HepG2 (cell line): ENCODE data around the gene ZBTB34. TPM values are rescaled to one million over a fixed set of nuclear protein-coding genes. Genes with fewer than 3 reads are reported as not detected.

Experiments
- CBX2 ChIP-seq, 2 experiments: fragments of 200-600 bp in 1 of 2; sonication (generic); formaldehyde crosslinking in 1 of 2; IDR thresholded peaks; 2 replicates each; pipeline versions ENCODE4 v1.7.0 to v1.8.1; 2018 to 2022; ENCODE audit warnings: low read depth in 2 of 2, low read length in 1 of 2, mild to moderate bottlenecking in 1 of 2, missing genetic modification reagents in 1 of 2
- ERF ChIP-seq: IDR thresholded peaks from 2 replicates; pipeline ENCODE4 v1.6.1; 2018; ENCODE audit warnings: missing biosample characterization, missing genetic modification reagents
- FOXO1 ChIP-seq: sonication (generic); formaldehyde crosslinking; IDR thresholded peaks from 2 replicates; pipeline ENCODE4 v1.4.0; 2020; ENCODE audit warnings: missing genetic modification reagents
- GATA4 ChIP-seq: sonication (generic); IDR thresholded peaks from 2 replicates; pipeline ENCODE4 v1.6.1; 2016; ENCODE audit warnings: antibody characterized with exemption, low read depth, borderline replicate concordance
- HCFC1 ChIP-seq: fragments of 150-350 bp; IDR thresholded peaks from 2 replicates; pipeline ENCODE4 v1.6.1; 2014; ENCODE audit warnings: low read depth, low read length
- IRX3 ChIP-seq: sonication (generic); formaldehyde crosslinking; IDR thresholded peaks from 2 replicates; pipeline ENCODE4 v1.8.1; 2023; ENCODE audit warnings: mild to moderate bottlenecking, low read depth, missing genetic modification reagents, borderline replicate concordance
- ISL2 ChIP-seq: sonication (generic); formaldehyde crosslinking; IDR thresholded peaks from 2 replicates; pipeline ENCODE4 v1.5.0; 2020; ENCODE audit warnings: missing genetic modification reagents
- NAIF1 ChIP-seq: sonication (generic); formaldehyde crosslinking; IDR thresholded peaks from 2 replicates; pipeline ENCODE4 v1.5.0; 2020; ENCODE audit warnings: mild to moderate bottlenecking, missing genetic modification reagents, borderline replicate concordance
- RFXAP ChIP-seq: sonication (generic); formaldehyde crosslinking; IDR thresholded peaks from 2 replicates; pipeline ENCODE4 v1.4.0; 2020; ENCODE audit warnings: missing genetic modification reagents, borderline replicate concordance
- SOX5 ChIP-seq: IDR thresholded peaks from 2 replicates; pipeline ENCODE4 v1.6.1; 2016; ENCODE audit warnings: borderline replicate concordance
- TAF1 ChIP-seq: sonication (generic); formaldehyde crosslinking; IDR thresholded peaks from 2 replicates; pipeline ENCODE4 v1.4.0; 2020; ENCODE audit warnings: missing genetic modification reagents
- TOE1 ChIP-seq: sonication (generic); formaldehyde crosslinking; IDR thresholded peaks from 2 replicates; pipeline ENCODE4 v1.4.0; 2020; ENCODE audit warnings: mild to moderate bottlenecking, missing genetic modification reagents
- USF2 ChIP-seq, 2 experiments: sonication (generic) in 1 of 2; formaldehyde crosslinking in 1 of 2; IDR thresholded peaks; 2 replicates each; pipeline versions ENCODE4 v1.5.1 to v1.6.1; 2011 to 2020; ENCODE audit warnings: borderline replicate concordance in 1 of 2, low read depth in 1 of 2, low read length in 1 of 2, mild to moderate bottlenecking in 1 of 2, missing genetic modification reagents in 1 of 2, moderate library complexity in 1 of 2
- YY1 ChIP-seq: IDR thresholded peaks from 2 replicates; pipeline ENCODE4 v1.6.1; 2011; ENCODE audit warnings: low read length, low read depth, moderate library complexity, mild to moderate bottlenecking; ENCODE audit not compliant: insufficient read depth, insufficient replicate concordance
- ZFY ChIP-seq: sonication (generic); formaldehyde crosslinking; IDR thresholded peaks from 2 replicates; pipeline ENCODE4 v1.4.0; 2020; ENCODE audit warnings: missing genetic modification reagents
- ZMYM3 ChIP-seq: sonication (generic); formaldehyde crosslinking; IDR thresholded peaks from 2 replicates; pipeline ENCODE4 v1.5.1; 2020; ENCODE audit warnings: mild to moderate bottlenecking, missing genetic modification reagents
- ZMYM4 ChIP-seq: sonication (generic); formaldehyde crosslinking; IDR thresholded peaks from 2 replicates; pipeline ENCODE4 v1.8.1; 2023; ENCODE audit warnings: mild to moderate bottlenecking, missing genetic modification reagents
- ZNF382 ChIP-seq: sonication (generic); formaldehyde crosslinking; IDR thresholded peaks from 2 replicates; pipeline ENCODE4 v1.5.0; 2020; ENCODE audit warnings: missing genetic modification reagents, mild to moderate bottlenecking, borderline replicate concordance
- ZNF691 ChIP-seq: sonication (generic); formaldehyde crosslinking; IDR thresholded peaks from 2 replicates; pipeline ENCODE4 v1.4.0; 2020; ENCODE audit warnings: missing genetic modification reagents, low read depth, mild to moderate bottlenecking, borderline replicate concordance
- ZNF709 ChIP-seq: sonication (generic); formaldehyde crosslinking; IDR thresholded peaks from 2 replicates; pipeline ENCODE4 v1.5.0; 2020; ENCODE audit warnings: mild to moderate bottlenecking, missing genetic modification reagents
- polyA plus RNA-seq, 8 experiments: library from polyadenylated mRNA; depleted of rRNA in 3 of 8; stranded (reverse) in 7 of 8; unstranded in 1 of 8; fragments of >200 nt; fragmentation: Illumina TruSeq in 4 of 8; extraction: Trizol in 4 of 8; gene quantifications; 2 replicates each; pipeline versions ENCODE4 v1.2.1 to v1.2.3, GENCODE V29; 2011 to 2016; ENCODE audit warnings: low read depth in 4 of 8, missing spikeins in 1 of 8, mixed read lengths in 1 of 8; ENCODE audit not compliant: insufficient read depth in 1 of 8
- total RNA-seq, 5 experiments: library from RNA; depleted of rRNA; stranded (reverse); fragments of >200 nt; fragmentation: Illumina TruSeq; extraction: Trizol; gene quantifications; 2 replicates each; pipeline ENCODE4 v1.2.3, GENCODE V29; 2016; ENCODE audit warnings: low read depth in 1 of 5
- TF ChIP-seq, protein P1 (sequence below): sonication (generic); formaldehyde crosslinking; IDR thresholded peaks from 2 replicates; pipeline ENCODE4 v1.4.0; 2020; ENCODE audit warnings: missing genetic modification reagents, borderline replicate concordance
- TF ChIP-seq, protein P2 (sequence below): sonication (generic); formaldehyde crosslinking; IDR thresholded peaks from 2 replicates; pipeline ENCODE4 v1.4.0; 2020; ENCODE audit warnings: mild to moderate bottlenecking, missing genetic modification reagents

Gene ZBTB34
- total and polyA plus RNA-seq, 2 of the 13 experiments (the other 11 are each of a cell fraction or from before 2014, with no cell fraction given), result 5.9 to 8.7 TPM

DNA sequence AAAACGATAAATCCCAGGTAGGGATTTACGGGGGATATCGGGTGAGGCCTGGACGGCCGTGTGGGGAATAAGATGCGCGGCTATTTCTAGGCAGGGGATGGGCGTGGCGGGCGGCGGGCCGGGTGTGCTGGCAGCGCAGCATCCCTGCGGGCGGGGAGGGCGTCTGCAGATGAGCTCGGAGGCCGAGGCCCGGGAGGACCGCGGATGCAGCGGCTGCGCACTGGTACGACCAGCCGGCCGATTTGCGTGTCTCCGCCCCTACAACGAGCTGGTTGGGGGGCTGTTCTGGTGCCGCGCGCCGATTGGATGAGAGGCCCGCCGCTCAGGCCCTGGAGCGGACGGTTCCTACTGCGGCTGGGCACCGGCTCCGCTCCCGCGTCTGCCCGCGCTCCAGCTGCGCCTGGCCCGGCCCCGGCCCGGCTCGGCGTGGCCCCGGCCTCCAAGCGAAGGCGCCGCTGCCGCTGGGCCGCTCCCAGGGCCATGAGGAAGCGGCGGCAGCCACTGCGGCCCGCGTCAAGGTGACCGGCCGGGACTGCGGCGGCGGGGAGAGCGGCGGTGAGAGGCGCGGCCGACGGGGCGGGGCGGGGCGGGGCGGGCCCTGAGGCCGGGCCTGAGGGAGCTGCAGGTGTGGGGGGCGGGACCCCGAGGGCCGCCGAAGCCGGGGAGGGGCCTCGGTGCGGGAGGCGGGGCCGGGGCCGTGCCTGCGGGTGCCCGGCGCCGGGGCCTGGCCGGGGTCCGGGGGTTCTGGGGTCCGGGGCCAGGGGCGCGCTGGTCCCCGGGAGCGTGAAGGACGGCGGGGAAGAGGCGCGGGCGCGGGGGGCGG is 54.2 kb downstream of the ZBTB34 start, which contains the start of gene RALGPS1 (continued):
- TF ChIP-seq, protein P1, sequence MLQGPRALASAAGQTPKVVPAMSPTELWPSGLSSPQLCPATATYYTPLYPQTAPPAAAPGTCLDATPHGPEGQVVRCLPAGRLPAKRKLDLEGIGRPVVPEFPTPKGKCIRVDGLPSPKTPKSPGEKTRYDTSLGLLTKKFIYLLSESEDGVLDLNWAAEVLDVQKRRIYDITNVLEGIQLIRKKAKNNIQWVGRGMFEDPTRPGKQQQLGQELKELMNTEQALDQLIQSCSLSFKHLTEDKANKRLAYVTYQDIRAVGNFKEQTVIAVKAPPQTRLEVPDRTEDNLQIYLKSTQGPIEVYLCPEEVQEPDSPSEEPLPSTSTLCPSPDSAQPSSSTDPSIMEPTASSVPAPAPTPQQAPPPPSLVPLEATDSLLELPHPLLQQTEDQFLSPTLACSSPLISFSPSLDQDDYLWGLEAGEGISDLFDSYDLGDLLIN (CRISPR knock-in tag), result no peak
- TF ChIP-seq ZNF709 (CRISPR knock-in tag), result no peak
- TF ChIP-seq TOE1 (CRISPR knock-in tag), result no peak
- TF ChIP-seq, protein P2, sequence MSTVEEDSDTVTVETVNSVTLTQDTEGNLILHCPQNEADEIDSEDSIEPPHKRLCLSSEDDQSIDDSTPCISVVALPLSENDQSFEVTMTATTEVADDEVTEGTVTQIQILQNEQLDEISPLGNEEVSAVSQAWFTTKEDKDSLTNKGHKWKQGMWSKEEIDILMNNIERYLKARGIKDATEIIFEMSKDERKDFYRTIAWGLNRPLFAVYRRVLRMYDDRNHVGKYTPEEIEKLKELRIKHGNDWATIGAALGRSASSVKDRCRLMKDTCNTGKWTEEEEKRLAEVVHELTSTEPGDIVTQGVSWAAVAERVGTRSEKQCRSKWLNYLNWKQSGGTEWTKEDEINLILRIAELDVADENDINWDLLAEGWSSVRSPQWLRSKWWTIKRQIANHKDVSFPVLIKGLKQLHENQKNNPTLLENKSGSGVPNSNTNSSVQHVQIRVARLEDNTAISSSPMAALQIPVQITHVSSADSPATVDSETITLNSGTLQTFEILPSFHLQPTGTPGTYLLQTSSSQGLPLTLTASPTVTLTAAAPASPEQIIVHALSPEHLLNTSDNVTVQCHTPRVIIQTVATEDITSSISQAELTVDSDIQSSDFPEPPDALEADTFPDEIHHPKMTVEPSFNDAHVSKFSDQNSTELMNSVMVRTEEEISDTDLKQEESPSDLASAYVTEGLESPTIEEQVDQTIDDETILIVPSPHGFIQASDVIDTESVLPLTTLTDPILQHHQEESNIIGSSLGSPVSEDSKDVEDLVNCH (CRISPR knock-in tag), result no peak
- TF ChIP-seq FOXO1 (CRISPR knock-in tag), result no peak
- no peak for TF ChIP-seq ZMYM4 (CRISPR knock-in tag)
- TF ChIP-seq USF2 (IDR thresholded peaks at IDR 0.05; ENCODE audit: low read depth, low read length), result no peak
- no peak for TF ChIP-seq USF2 (CRISPR knock-in tag; IDR thresholded peaks at IDR 0.05; ENCODE audit: borderline replicate concordance)
- no peak for TF ChIP-seq ZNF691 (CRISPR knock-in tag)
- no peak for TF ChIP-seq ZNF382 (CRISPR knock-in tag)
- TF ChIP-seq IRX3, result no peak
- TF ChIP-seq ZFY (CRISPR knock-in tag), result peak; percentile 87
- no peak for TF ChIP-seq TAF1 (CRISPR knock-in tag)
- TF ChIP-seq ZMYM3, result no peak
- TF ChIP-seq RFXAP (CRISPR knock-in tag), result peak; percentile 25; the same call in 1 of the 2 replicates
- TF ChIP-seq HCFC1, result no peak
- no peak for TF ChIP-seq ISL2 (CRISPR knock-in tag)
- TF ChIP-seq GATA4, result no peak
- TF ChIP-seq CBX2 (IDR thresholded peaks at IDR 0.05; ENCODE audit: low read depth, low read length), result no peak
- TF ChIP-seq CBX2 (CRISPR knock-in tag; IDR thresholded peaks at IDR 0.05; ENCODE audit: low read depth), result no peak
- TF ChIP-seq YY1, result no peak
- no peak for TF ChIP-seq SOX5
- no peak for TF ChIP-seq NAIF1 (CRISPR knock-in tag)
- TF ChIP-seq ERF (CRISPR knock-in tag), result 0 out of 2 replicates have a peak, but pooled peaks have one; percentile 30
